Uterus (tissue), 2 donors: ENCODE results near the gene RSKR.

Experiments used
- CTCF ChIP-seq, 4 experiments: fragments of 200-600 bp in 2 of 4; fragments of 450-650 bp in 2 of 4; sonication (generic) in 2 of 4; IDR thresholded peaks; one replicate each; pipeline ENCODE4 v1.5.1; 2016 to 2019; ENCODE audit warnings: antibody characterized with exemption in 4 of 4, mild to moderate bottlenecking in 2 of 4, moderate library complexity in 1 of 4
- POLR2A ChIP-seq, 2 donors: fragments of 450-650 bp; IDR thresholded peaks; one replicate each; pipeline ENCODE4 v1.6.1; 2016; ENCODE audit warnings: antibody characterized with exemption in 2 of 2, mild to moderate bottlenecking in 1 of 2, moderate library complexity in 1 of 2

DNA sequence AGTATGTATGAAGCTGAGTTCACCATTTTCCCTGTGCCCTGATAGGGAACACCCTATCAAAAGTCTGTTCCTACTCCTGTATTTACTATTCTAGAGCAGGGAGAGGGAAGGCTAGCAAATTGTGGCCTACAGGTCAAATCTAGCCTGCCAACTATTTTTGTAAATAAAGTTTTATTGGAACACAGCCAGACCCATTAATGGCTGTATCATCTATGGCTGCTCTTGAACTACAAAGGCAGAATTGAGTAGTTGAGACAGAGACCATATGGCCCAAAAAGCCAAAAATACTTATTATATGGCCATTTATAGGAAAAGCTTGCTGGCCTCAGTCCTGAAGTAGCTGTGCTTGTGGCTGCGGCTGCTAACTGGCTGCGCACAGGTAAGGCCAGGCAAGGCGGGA lies 33.0 kb downstream of the RSKR start:
- TF ChIP-seq POLR2A (IDR thresholded peaks at IDR 0.05) (no peak), CTCF (IDR thresholded peaks at IDR 0.05) (no peak)
